HG03175 (cell line): ENCODE results near the gene GPR39.

ENCODE experiments used
- ATAC-seq: cut with Tn5 transposase; IDR thresholded peaks from one replicate; pipeline ENCODE4 v1.9.1; 2021; ENCODE audit warnings: mild to moderate bottlenecking, moderate library complexity; ENCODE audit not compliant: unreplicated experiment

The GPR39 gene

DNA sequence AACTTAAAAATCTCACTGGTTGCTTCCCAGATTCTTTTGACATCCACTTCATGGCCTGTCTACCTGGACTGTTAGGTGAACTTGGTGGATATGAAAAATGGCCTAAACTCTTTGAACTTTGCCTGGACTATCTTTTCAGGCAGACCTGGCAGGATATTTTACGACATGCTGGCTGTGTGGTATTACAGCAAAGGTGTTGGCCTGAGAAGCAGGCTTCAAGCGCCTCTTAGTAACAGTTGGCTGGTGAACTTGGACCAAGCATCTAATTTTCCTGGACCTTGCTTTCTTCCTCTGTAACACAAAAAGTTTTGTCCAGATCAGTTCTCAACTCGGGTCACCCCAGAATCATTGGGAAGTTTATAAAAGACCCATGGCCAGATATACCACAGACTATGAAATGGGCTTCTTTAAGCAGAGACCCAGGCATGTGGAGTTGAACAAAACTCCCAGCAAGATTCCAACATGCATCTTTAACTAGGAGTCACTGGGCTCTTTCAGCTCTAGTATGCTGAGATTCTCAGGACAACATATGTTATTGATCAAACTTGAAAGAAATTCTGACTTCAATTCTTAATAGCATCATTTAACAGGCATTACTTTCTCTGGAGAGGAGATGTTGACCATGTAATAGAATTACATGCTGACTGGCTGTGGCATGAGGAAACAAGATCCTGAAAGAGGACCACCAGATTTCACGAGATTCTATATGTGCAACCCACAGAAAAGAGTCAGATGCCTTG lies 249.0 kb downstream of the GPR39 start:
- no peak for ATAC-seq

DNA sequence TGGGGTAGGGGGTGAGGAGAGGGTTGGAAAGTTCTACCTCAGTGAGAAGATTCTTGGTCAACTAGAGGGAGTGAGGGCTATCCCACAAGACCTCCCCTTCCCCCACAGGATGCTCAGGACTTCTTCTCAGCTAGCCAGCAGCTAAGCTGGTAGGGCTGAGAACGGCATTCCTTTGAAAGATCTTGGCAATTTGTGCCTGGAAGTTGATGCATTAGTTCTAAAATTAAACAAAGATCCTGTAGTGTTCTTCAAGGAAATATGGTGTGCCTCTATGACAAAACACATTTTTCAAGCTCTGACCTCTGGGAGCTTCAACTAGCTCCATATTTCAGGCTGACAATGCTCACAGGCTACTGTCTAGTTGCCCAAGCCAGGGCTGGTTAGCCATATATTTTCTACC lies 251.1 kb downstream of the GPR39 start:
- ATAC-seq: no peak

DNA sequence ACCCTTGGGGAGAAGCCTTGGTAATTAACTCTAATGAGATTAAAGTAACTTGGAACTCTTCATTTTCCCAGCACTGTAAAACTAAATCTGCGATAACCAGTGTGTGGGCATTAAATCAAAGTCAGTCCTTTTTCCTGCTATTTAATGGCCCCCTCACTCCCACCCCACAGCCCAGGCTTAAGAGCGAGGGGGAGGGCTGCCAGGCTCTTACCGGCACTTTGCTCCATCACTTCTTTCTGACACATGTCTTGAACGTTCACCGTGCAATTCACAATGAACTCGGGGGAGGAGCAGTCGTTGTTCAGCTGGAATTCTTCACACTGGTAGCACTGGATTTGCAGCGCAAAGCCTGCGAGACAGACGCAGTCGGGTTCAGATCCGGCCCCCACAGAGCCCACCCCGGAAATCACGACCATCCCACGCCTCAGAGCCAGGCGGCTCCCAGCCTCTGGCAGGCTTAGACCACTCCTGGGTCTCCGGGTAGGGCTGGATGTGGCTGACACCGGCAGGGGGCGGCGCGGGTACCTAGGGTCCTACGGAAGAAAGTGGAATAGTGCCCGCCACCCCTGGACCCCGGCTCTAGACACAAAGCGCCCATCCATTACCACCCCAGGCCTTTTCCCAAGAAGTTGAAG lies 251.7 kb downstream of the GPR39 start:
- ATAC-seq: no peak

DNA sequence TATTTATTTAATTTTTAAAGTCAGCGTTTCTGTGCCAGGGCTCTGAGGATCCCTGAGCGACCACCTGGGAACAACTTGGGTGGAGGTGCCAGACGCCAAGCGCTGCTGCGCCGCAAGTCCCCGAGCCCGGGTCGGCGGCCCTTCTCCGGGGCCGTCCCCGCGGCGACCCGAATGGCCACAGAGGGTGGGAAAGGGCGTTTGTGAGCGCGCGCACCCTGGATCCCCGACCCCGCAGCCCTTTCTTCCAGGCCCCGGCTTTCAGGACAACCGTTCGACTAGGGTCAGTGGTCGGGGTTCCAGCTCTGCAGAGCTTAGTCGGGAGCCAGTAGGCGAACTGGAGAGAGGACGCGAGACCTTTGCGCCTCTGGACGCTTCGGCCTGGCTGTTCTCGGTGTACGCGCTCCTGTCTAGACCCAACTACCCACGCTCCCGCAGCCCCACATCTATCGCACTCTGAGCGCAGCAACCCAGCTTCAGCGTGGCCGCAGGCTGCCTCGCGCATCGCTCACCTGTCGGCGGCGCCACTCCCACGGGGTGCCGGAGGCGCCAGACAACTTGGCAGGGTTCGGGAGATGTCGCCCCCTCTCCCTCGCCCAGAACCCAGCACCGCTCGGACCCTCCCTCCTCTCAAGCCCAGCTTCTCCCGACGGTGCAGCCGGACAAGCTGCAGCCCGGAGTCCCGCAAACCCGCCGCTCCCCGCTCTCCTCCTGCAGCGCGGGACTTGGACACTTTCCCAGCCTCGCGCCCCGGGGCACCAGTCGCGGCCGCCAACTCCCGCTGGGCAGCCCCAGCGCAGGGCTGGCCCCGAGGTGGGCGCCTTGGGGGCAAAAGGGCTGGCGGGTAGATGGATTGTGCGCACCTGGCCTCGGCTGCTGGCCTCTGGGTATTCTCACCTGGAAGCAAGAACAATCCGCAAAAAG lies 252.6 kb downstream of the GPR39 start:
- ATAC-seq: no peak

- no peak for ATAC-seq
Observed at GRCh38 chr2:132669908-132670495, 253.4 kb downstream of the GPR39 start, which contains the start of gene LYPD1. TSS of gene LYPD1 (minus strand) at chr2:132670205. CDS start at chr2:132669932, 273 bp downstream.

- ATAC-seq: no peak
Observed at GRCh38 chr2:132670496-132671150, 254.0 kb downstream of the GPR39 start.

DNA sequence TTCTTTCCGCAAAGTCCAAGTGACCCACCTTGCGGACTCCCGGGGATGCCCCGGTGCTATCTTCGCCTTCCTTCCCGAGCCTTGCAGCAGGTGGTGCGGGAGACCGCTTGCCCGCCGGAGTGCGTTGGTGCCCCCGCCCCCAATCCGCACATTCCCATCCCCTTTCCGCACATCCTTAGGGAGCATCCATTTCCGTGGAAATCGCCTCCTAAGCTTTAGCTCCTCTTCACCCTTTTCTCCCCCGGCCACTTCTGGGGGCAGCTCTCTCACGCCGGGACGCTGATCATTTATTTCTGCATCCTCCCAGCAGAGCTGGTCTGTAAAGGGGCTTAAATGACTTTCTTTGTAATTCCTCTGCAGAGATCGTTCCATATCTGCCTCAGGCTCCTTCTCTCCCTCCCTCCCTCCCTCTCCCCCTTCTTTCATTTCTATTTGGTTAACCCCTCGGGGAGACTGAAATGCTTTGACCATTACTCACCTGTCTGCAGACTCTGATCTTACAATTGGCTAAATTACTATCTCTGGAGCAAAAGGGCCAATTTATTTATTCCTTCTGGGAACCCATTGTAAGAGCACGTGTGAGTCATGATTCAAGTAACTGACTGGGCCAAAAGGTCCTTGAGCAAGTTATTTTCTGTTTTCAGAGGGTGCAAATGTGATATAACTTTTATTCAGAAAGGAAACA lies 254.7 kb downstream of the GPR39 start:
- no peak for ATAC-seq

GRCh38 chr2:132676999-132677398 lies 260.4 kb downstream of the GPR39 start:
- ATAC-seq: no peak

- no peak for ATAC-seq
Observed at GRCh38 chr2:132677661-132678060, 261.1 kb downstream of the GPR39 start.

- ATAC-seq: no peak
Observed at GRCh38 chr2:132678483-132678882, 261.9 kb downstream of the GPR39 start.

- no peak for ATAC-seq
Observed at GRCh38 chr2:132680544-132680943, 263.9 kb downstream of the GPR39 start.

- ATAC-seq: no peak
Observed at GRCh38 chr2:132681766-132682165, 265.2 kb downstream of the GPR39 start.

DNA sequence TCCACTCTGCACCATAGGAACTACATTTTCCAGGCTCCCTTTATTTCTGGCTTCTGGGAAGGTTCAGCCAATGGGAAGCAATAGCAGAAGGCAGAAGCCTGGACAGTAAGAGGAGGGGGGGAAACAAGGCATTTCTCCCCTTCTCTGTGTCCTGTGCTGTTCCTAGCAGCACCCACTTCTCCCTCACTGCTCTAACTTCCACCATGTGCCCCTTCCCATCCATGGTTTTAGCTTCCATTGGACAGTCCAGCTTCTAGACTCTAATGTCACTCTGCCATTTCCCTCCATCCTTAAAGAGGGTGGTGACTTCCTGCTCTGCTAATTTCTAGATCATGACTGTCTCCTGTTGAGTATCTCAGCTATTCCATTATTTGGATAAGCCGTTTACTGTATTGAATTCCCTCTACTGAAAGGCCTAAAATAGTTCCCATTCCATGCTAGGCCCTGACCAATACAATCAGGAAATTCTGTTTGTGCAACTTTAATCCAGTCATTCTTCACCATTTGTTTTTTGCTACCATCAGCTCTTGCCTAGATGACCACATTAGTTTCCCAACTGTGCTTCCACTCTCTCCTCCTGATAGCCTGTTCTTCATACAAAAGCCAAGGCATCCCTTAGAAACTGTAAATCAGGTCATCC lies 274.2 kb downstream of the GPR39 start:
- no peak for ATAC-seq

- ATAC-seq: no peak
Observed at GRCh38 chr2:132691556-132691955, 275.0 kb downstream of the GPR39 start.

GRCh38 chr2:132692816-132693215 lies 276.2 kb downstream of the GPR39 start:
- ATAC-seq: no peak
